ENCODE measurements around the gene NBPF9.
"Not testable (repeated sequence)": the region's sequence is repeated elsewhere in the genome, so short reads cannot be mapped to it uniquely, and the experiment has no call there.

DNA sequence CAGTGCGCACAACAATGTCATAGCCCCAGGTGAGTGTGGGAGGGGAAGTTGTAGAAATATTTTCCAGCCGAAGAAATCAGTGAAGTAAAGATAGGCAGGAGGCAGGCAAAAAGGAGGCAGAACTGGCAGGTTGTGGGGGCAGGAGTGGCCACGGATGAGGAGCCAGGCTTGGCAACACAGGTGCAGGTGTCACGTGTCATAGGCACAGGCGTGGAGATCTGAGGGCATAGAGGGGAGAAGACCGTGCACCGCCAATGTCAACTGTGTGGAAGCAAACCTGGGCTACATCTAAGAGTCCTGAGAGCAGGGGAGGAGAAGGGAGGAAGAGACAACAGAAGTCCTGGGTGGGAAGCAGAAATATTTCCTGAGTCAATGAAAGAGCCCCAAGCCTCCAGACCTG lies 27.6 kb upstream of the NBPF9 start:
- TF ChIP-seq, protein P1, sequence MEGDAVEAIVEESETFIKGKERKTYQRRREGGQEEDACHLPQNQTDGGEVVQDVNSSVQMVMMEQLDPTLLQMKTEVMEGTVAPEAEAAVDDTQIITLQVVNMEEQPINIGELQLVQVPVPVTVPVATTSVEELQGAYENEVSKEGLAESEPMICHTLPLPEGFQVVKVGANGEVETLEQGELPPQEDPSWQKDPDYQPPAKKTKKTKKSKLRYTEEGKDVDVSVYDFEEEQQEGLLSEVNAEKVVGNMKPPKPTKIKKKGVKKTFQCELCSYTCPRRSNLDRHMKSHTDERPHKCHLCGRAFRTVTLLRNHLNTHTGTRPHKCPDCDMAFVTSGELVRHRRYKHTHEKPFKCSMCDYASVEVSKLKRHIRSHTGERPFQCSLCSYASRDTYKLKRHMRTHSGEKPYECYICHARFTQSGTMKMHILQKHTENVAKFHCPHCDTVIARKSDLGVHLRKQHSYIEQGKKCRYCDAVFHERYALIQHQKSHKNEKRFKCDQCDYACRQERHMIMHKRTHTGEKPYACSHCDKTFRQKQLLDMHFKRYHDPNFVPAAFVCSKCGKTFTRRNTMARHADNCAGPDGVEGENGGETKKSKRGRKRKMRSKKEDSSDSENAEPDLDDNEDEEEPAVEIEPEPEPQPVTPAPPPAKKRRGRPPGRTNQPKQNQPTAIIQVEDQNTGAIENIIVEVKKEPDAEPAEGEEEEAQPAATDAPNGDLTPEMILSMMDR (IDR thresholded peaks at IDR 0.05), result not testable (repeated sequence)
- not testable (repeated sequence) for TF ChIP-seq EZH2, EZH2phosphoT487 (IDR thresholded peaks at IDR 0.05)
